Fibroblast of lung (primary cell): Measurements from ENCODE around the gene BAIAP2. TPM values are rescaled to one million over a fixed set of nuclear protein-coding genes. Genes with fewer than 3 reads are reported as not detected.

Experiments
- DNase-seq, 2 donors: peaks; one replicate each; pipeline versions ENCODE4 v3.0.0 to v3.0.0-alpha.2; 2010; ENCODE audit warnings: low read depth in 2 of 2
- H2AFZ ChIP-seq: 2 replicates; pipeline ENCODE4 v1.5.1; 2012; ENCODE audit warnings: low read length, control low read depth, inconsistent platforms
- H3K27ac ChIP-seq: 2 replicates; pipeline ENCODE4 v1.5.1; 2011; ENCODE audit warnings: low read length, control low read depth; ENCODE audit not compliant: insufficient read depth
- H3K27me3 ChIP-seq: 2 replicates; pipeline ENCODE4 v1.5.1; 2011; ENCODE audit warnings: mild to moderate bottlenecking, low read length; ENCODE audit not compliant: control insufficient read depth, insufficient read depth
- H3K36me3 ChIP-seq: 2 replicates; pipeline ENCODE4 v1.5.1; 2011; ENCODE audit warnings: low read length; ENCODE audit not compliant: control insufficient read depth, insufficient read depth
- H3K4me1 ChIP-seq: 2 replicates; pipeline ENCODE4 v1.5.1; 2011; ENCODE audit warnings: low read length; ENCODE audit not compliant: control insufficient read depth, insufficient read depth; ENCODE audit errors: extremely low read depth
- H3K4me2 ChIP-seq: 2 replicates; pipeline ENCODE4 v1.5.1; 2011; ENCODE audit warnings: low read length, control low read depth; ENCODE audit not compliant: insufficient read depth; ENCODE audit errors: extremely low read depth
- H3K4me3 ChIP-seq, 4 experiments: fragments of 200-600 bp in 1 of 4; sonication (generic) in 1 of 4; replicated peaks in 1 of 4; 2 replicates each; pipeline ENCODE4 v1.5.1; 2011 to 2016; ENCODE audit warnings: low read length in 4 of 4, low read depth in 3 of 4, mild to moderate bottlenecking in 3 of 4, control low read depth in 2 of 4, inconsistent platforms in 1 of 4, mixed read lengths in 1 of 4; ENCODE audit not compliant: insufficient read depth in 1 of 4; ENCODE audit errors: control extremely low read depth in 1 of 4
- H3K79me2 ChIP-seq: 2 replicates; pipeline ENCODE4 v1.5.1; 2012; ENCODE audit warnings: mild to moderate bottlenecking, low read length, inconsistent platforms; ENCODE audit not compliant: control insufficient read depth, insufficient read depth
- H3K9ac ChIP-seq: 2 replicates; pipeline ENCODE4 v1.5.1; 2011; ENCODE audit warnings: mild to moderate bottlenecking, low read length, control low read depth; ENCODE audit not compliant: insufficient read depth
- H3K9me3 ChIP-seq: 2 replicates; pipeline ENCODE4 v1.5.1; 2012; ENCODE audit warnings: low read depth, low read length; ENCODE audit not compliant: control insufficient read depth, insufficient read depth
- H4K20me1 ChIP-seq: 2 replicates; pipeline ENCODE4 v1.5.1; 2011; ENCODE audit warnings: low read length; ENCODE audit not compliant: control insufficient read depth, insufficient read depth; ENCODE audit errors: extremely low read depth
- CTCF ChIP-seq, 2 donors: IDR thresholded peaks in 1 of 2; conservative IDR thresholded peaks in 1 of 2; 1 replicate in 1 of 2; 2 replicates in 1 of 2; pipeline ENCODE4 v1.5.1; 2011 to 2012; ENCODE audit warnings: low read length in 2 of 2, control low read depth in 1 of 2, inconsistent platforms in 1 of 2, low read depth in 1 of 2, mild to moderate bottlenecking in 1 of 2
- EZH2 ChIP-seq: IDR thresholded peaks from 2 replicates; pipeline ENCODE4 v1.5.1; 2012; ENCODE audit warnings: low read length, control low read depth, mild to moderate bottlenecking; ENCODE audit errors: missing control alignments
- polyA plus RNA-seq, 2 donors: library from polyadenylated mRNA; depleted of rRNA in 1 of 2; stranded (reverse) in 1 of 2; unstranded in 1 of 2; fragments of >200 nt; gene quantifications; 2 replicates each; pipeline ENCODE4 v1.2.1, GENCODE V29; 2011 to 2012; ENCODE audit warnings: missing spikeins in 1 of 2
- total RNA-seq: library from RNA; depleted of rRNA; stranded (reverse); fragments of >200 nt; gene quantifications from 2 replicates; pipeline ENCODE4 v1.2.1, GENCODE V29; 2014

BAIAP2 gene
- total and polyA plus RNA-seq, 2 donors (not counting 1 experiment from before 2014, with no cell fraction given): 6.0 to 13.4 TPM

GRCh38 chr17:81063106-81064093, 28.4 kb downstream of the BAIAP2 start:
- Histone ChIP-seq H4K20me1 (no peaks in the 10 kb centered on the region), H3K27ac (no peak overlapping the region), H3K4me2 (no peak overlapping the region)

GRCh38 chr17:81064678-81065475, 29.9 kb downstream of the BAIAP2 start:
- Histone ChIP-seq H2AFZ (no peak overlapping the region), H3K9ac (no peak overlapping the region), H3K79me2 (no peaks in the 10 kb centered on the region), H3K27ac (peak overlapping the region; percentile 20), H3K9me3 (no peaks in the 10 kb centered on the region), H3K4me2 (no peak overlapping the region), H4K20me1 (no peaks in the 10 kb centered on the region), H3K4me3 (no peak overlapping the region), H3K27me3 (no peaks in the 10 kb centered on the region), H3K4me1 (peaks cover 3% of the 10 kb centered on the region), H3K36me3 (no peaks in the 10 kb centered on the region)
- DNase-seq: peak in 1 of 2 donors; percentile 88
- TF ChIP-seq EZH2 (no peak), CTCF (conservative IDR thresholded peaks at IDR 0.05 in 1 of 2, IDR thresholded peaks at IDR 0.05 in 1 of 2; ENCODE audit: low read depth in 1 of 2, low read length in 2 of 2) (no peak)

More at GRCh38 chr17:81063106-81064093, 28.4 kb downstream of the BAIAP2 start:
- no peak overlapping the region for H3K4me3 ChIP-seq
- no peak overlapping the region for H2AFZ ChIP-seq
- H3K79me2 ChIP-seq: no peaks in the 10 kb centered on the region
- H3K9ac ChIP-seq: no peak overlapping the region
- peaks cover 3% of the 10 kb centered on the region for H3K4me1 ChIP-seq
- TF ChIP-seq EZH2 (no peak), CTCF (conservative IDR thresholded peaks at IDR 0.05 in 1 of 2, IDR thresholded peaks at IDR 0.05 in 1 of 2; ENCODE audit: low read depth in 1 of 2, low read length in 2 of 2) (no peak)
- no peaks in the 10 kb centered on the region for H3K27me3 ChIP-seq
- H3K9me3 ChIP-seq: no peaks in the 10 kb centered on the region
- no peaks in the 10 kb centered on the region for H3K36me3 ChIP-seq
- no peak for DNase-seq

- no peaks in the 10 kb centered on the region for H4K20me1 ChIP-seq
- H3K4me2 ChIP-seq: no peak overlapping the region
- TF ChIP-seq EZH2 (no peak), CTCF (conservative IDR thresholded peaks at IDR 0.05 in 1 of 2, IDR thresholded peaks at IDR 0.05 in 1 of 2; ENCODE audit: low read depth in 1 of 2, low read length in 2 of 2) (no peak)
- no peak overlapping the region for H3K9ac ChIP-seq
- no peaks in the 10 kb centered on the region for H3K36me3 ChIP-seq
- no peak for DNase-seq
- no peaks in the 10 kb centered on the region for H3K79me2 ChIP-seq
- no peak overlapping the region for H3K27ac ChIP-seq
- H3K4me1 ChIP-seq: peaks cover 3% of the 10 kb centered on the region
- H3K27me3 ChIP-seq: no peaks in the 10 kb centered on the region
- H3K9me3 ChIP-seq: no peaks in the 10 kb centered on the region
- H3K4me3 ChIP-seq: no peak overlapping the region
- H2AFZ ChIP-seq: no peak overlapping the region
Observed at GRCh38 chr17:81065500-81065899, 30.5 kb downstream of the BAIAP2 start.
